Activated CD4-positive, alpha-beta T cell treated with anti-CD3 and anti-CD28 coated beads, Interleukin-10, Interleukin-2, amounts not matched to agents 100 ng/mL and 50 ng/mL, durations not matched to agents 16 hours and 8 hours (primary cell): Measurements from ENCODE around the gene NPC1.

ENCODE experiments used
- DNase-seq: peaks from one replicate; pipeline ENCODE4 v3.0.0-alpha.2; 2020

NPC1 gene

GRCh38 chr18:23545247-23545789 is 41.0 kb downstream of the NPC1 start:
- no peak for DNase-seq

DNA sequence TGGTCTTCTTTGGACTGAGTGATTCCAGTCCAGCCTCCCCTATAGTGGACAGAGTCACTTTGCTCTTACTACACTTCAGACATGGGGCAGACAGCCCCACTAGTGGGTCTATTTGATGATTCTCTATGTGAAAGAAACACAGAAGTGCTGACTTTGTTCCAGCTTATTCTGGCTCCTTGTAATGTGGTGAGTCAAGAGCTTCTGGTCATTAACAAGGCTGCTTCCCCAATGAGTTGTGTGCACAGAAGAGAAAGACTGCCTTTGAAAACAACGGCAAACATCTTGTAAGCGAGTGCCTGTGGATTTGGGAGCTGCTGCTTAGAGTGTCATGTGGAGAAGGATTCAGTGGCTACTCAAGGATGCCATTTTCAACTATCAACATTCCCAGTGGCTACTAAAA is 43.8 kb downstream of the NPC1 start:
- DNase-seq: no peak

- DNase-seq: no peak
Measured at GRCh38 chr18:23541349-23542093, 44.8 kb downstream of the NPC1 start.

- peak; percentile 63 for DNase-seq
Measured at GRCh38 chr18:23540867-23541266, 45.4 kb downstream of the NPC1 start.

- no peak for DNase-seq
Measured at GRCh38 chr18:23539911-23540525, 46.3 kb downstream of the NPC1 start.

GRCh38 chr18:23539296-23539695 is 47.0 kb downstream of the NPC1 start:
- no peak for DNase-seq

DNA sequence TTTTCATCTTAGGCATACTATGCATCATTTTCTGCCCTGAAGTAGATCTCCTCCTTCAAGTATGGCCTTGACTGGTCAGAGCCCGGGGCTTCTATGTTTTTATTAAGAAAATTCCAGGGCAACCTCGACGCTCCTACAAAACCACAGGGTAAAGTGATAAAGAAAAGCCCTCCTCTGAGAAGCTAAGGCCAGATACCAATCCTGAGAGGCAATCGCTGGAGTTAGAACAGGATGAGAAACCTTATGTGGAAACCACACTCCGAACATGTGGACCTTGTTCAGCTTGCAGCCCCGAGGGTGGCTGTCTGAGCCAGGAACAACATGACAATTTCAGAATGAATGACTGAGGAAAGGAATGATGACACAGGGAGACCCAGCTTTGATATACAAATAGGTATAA is 47.4 kb downstream of the NPC1 start:
- DNase-seq: no peak

- DNase-seq: no peak
Measured at GRCh38 chr18:23538001-23538400, 48.3 kb downstream of the NPC1 start.

DNA sequence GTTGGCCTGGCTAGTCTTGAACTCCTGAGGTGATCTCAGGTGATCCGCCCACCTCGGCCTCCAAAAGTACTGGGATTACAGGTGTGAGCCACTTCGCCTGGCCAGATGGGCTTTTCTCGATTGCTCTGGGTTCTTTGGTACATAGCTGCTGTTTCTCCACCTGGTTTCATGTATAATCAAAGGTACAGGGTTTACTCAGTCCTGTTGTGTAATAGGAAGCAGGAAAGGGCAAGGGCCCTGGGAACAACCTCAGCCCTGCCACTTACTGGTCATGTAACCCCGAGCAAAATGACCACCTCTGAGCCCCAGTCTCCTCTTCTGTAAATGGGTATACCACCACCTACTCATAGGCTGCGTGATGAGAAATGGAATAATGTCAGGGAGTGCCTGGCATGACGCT is 49.0 kb downstream of the NPC1 start:
- no peak for DNase-seq

DNA sequence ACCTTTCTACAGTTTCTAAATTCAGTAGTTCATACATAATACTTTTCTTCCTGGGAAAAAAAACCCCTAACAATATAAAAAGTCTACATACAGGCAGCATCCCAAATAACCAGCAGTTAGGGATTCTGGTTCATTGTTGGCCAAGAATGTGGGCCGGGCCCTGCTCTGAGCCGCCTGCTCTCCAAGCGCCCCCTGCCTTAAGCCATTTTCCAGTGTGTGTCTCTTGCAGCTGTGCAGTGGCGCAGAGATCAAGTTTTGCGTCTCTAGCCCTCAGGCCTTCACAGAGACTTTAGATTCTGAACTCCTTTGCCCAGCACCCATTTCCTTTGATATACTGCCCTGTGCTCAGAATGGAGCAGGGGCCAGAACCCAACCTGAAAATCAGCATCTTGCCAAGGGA is 50.1 kb downstream of the NPC1 start:
- DNase-seq: no peak

- DNase-seq: no peak
Measured at GRCh38 chr18:23534276-23534675, 52.0 kb downstream of the NPC1 start.

GRCh38 chr18:23532848-23533247 is 53.5 kb downstream of the NPC1 start:
- no peak for DNase-seq

- DNase-seq: no peak
Measured at GRCh38 chr18:23531912-23532311, 54.4 kb downstream of the NPC1 start.

GRCh38 chr18:23530195-23530594 is 56.1 kb downstream of the NPC1 start:
- no peak for DNase-seq

DNA sequence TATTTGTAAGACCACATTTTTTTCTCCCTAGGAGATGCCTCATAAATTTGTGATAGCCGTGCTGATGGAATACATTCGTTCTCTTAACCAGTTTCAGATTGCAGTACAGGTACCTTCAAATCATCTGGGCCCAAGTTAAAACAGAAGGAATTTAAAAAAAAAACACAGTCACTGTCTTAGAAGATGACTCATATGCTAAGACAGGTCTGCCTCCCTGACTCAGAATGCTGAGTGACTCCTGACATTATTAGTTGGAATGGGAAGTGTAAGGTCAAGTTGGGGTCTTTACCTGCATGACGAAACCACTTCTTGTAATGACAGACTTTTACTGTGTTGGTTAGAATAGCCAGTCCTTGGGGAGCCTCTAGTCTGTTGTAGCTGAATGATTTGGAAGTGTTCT is 56.7 kb downstream of the NPC1 start:
- DNase-seq: peak; percentile 62

DNA sequence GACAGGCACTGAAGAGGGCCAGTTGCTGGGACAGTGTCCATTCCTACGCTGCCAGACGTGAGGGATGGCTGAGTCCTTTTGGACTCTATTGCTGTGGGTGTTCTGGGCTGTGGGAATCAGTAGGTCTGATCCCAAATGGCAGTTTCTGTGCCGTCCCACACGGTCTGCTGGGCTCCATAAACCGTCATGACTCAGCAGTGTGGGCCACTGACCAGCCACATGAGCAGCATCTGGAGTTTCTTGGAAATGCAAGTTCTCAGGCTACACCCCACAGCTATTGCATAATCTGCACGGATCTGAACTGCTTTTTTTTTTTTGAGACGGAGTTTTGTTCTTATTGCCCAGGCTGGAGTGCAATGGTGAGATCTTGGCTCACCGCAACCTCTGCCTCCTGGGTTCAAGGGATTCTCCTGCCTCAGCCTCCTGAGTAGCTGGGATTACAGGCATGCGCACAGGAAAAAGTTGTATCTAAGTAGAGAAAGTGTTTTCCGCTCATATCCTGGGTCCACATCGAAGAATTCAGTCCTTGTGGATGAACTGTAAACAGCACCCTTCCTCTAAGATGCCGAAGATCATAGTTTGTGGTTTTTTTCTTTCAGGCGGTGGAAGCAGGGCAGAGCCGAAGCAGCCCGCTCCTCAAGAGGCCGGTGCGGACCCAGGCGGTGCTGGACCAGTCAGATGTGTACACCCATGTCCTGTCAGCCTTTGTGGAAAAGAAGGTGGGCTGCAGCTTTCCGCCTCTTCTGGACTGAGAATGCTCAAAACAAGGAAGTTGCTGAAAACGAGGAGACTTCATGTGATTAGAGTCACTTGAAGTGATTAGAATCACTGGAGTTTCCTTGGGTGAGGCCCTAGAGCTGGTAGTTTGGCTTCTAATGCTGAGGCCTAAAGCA is 57.5 kb downstream of the NPC1 start:
- no peak for DNase-seq

DNA sequence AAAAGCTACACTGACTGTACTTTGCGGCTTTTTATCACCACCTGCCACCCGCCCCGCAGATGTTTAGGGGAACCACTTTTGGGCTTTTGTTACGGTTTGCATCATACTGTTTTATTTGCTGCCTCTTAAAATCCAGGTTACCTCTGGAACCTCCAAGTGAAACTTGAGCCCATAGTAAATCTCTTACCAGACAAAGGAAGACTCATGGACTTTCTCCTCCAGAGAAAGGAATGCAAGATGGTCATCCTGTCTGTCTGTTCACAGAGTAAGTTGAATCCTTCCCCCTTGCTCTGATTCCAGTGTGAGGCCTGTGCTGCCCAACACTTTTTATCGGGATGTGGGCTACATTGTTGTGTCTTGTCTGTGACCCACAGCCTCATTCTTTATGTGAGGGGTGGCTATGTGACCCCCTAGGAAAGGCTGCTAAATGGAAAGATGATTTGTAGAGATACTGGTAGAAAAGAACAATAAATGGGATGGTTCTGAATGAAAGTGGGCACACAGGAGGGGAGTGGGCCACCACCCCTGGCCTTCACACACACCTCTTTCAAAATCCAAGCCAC is 59.7 kb downstream of the NPC1 start:
- no peak for DNase-seq

GRCh38 chr18:23524213-23524707 is 62.0 kb downstream of the NPC1 start:
- DNase-seq: no peak

DNA sequence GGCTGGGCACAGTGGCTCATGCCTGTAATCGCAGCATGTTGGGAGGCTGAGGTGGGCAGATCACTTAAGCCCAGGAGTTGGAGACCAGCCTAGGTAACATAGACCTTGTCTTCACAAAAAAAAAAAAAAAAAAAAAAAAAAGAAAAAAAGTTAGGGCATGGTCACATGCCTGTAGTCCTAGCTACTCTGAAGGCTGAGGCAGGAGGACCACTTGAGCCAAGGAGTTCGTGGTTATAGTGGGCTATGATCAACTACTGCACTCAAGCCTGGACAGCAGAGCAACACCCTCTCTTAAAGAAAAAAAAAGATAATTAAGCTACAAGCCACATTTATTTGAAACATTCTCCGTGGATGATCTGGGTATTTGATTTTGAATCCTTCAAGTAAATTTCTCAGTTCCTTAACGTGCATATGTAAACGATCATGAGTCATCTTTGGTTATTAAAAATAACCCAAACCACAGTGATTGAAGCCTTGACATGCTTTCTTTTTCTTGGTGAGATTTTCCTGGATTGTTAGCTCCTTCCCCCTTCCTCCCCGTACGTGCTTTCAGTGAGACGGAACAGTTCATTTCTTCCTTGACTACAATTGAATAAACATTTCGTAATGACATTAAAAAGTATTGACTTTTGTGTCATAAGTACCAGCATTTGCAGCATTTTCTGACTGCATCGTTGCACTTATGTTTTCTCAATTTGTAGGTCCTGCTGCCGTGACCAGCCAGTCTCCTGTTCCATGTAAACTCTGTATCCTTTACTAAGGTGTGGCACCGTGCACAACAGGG is 62.7 kb downstream of the NPC1 start:
- no peak for DNase-seq

DNA sequence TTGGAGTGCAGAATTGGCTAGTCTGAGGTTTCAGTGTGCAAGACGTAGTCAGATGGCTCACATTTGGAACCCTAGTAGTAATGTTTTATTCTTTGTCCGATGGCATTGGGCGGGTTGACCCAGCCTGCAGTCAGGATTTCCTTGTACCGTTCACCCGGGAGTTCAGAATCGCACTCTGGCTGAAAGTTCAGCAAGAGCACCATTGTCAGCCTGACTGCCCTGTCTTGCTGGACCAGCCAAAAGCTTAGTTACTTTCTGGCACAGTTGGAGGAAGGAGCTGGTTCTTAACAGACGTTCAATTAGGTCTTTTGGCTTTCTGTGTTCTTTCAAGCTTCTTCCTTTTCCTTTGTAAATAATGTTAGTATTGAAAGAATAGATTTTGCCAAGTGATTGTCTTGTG is 64.4 kb downstream of the NPC1 start:
- no peak for DNase-seq

GRCh38 chr18:23521271-23521670 is 65.0 kb downstream of the NPC1 start:
- DNase-seq: no peak

- no peak for DNase-seq
Measured at GRCh38 chr18:23519734-23520133, 66.6 kb downstream of the NPC1 start.
